OCI-LY7 (cell line): ENCODE results near the gene TRERF1. TPM values are rescaled to one million over a fixed set of nuclear protein-coding genes. Genes with fewer than 3 reads are reported as not detected.

ENCODE experiments used
- BruUV-seq: library from RNA; stranded (reverse); fragments of 400-500 nt; replicated peaks from 2 replicates; lab custom pipeline; 2021; lab: Mats Ljungman, UMichigan
- CTCF ChIA-PET: fragments of 300-600 bp; sonication (Branson Sonifier 250); formaldehyde crosslinking; loops from one replicate; lab custom pipeline; 2022; ENCODE audit warnings: antibody characterized with exemption; ENCODE audit not compliant: unreplicated experiment; lab: Charles Lee
- POLR2A ChIA-PET: fragments of 300-600 bp; sonication (Branson Sonifier 250); formaldehyde crosslinking; loops from one replicate; lab custom pipeline; 2022; ENCODE audit warnings: antibody characterized with exemption; lab: Charles Lee
- DNase-seq: peaks from one replicate; pipeline ENCODE4 v3.0.0-alpha.2; 2015; ENCODE audit warnings: low spot score
- H2AFZ ChIP-seq: fragments of 200-600 bp; sonication (generic), shearing (Covaris generic); 2 replicates; pipeline ENCODE4 v1.6.1; 2014; ENCODE audit warnings: mild to moderate bottlenecking, antibody characterized with exemption, low read length, moderate library complexity
- H3K27ac ChIP-seq: fragments of 200-600 bp; sonication (generic); 2 replicates; pipeline ENCODE4 v1.5.1; 2014; ENCODE audit warnings: mixed run types, low read depth, mild to moderate bottlenecking, moderate library complexity, low read length, inconsistent platforms; ENCODE audit not compliant: poor library complexity, severe bottlenecking
- H3K36me3 ChIP-seq: fragments of 200-600 bp; sonication (generic); 2 replicates; pipeline ENCODE4 v1.6.1; 2014; ENCODE audit warnings: mild to moderate bottlenecking, antibody characterized with exemption, low read length, moderate library complexity, mixed read lengths; ENCODE audit not compliant: insufficient read depth
- H3K4me1 ChIP-seq: fragments of 200-600 bp; sonication (generic); 2 replicates; pipeline ENCODE4 v1.5.1; 2014; ENCODE audit warnings: mild to moderate bottlenecking, low read length; ENCODE audit not compliant: insufficient read depth, poor library complexity, severe bottlenecking
- H3K4me2 ChIP-seq: fragments of 200-600 bp; sonication (generic); 2 replicates; pipeline ENCODE4 v1.6.1; 2014; ENCODE audit warnings: mild to moderate bottlenecking, low read length
- H3K4me3 ChIP-seq: fragments of 200-600 bp; sonication (generic); 2 replicates; pipeline ENCODE4 v1.5.1; 2014; ENCODE audit warnings: mild to moderate bottlenecking, low read depth, low read length; ENCODE audit not compliant: poor library complexity, severe bottlenecking
- H3K79me2 ChIP-seq: fragments of 200-600 bp; sonication (generic); 2 replicates; pipeline ENCODE4 v1.6.1; 2016; ENCODE audit warnings: low read depth, mild to moderate bottlenecking, low read length, moderate library complexity, mixed read lengths; ENCODE audit not compliant: insufficient read depth
- H3K9me2 ChIP-seq: fragments of 200-600 bp; sonication (generic); 2 replicates; pipeline ENCODE4 v1.6.1; 2016; ENCODE audit warnings: mild to moderate bottlenecking, low read length, mixed read lengths; ENCODE audit not compliant: insufficient read depth
- H3K9me3 ChIP-seq: fragments of 200-600 bp; sonication (generic); 2 replicates; pipeline ENCODE4 v1.6.1; 2014; ENCODE audit warnings: mild to moderate bottlenecking, mixed run types, low read length, mixed read lengths
- H4K20me1 ChIP-seq: fragments of 200-600 bp; sonication (generic); 2 replicates; pipeline ENCODE4 v1.6.1; 2014; ENCODE audit warnings: mild to moderate bottlenecking, antibody characterized with exemption, low read length, moderate library complexity, mixed read lengths; ENCODE audit not compliant: insufficient read depth
- CTCF ChIP-seq: fragments of 200-600 bp; sonication (generic); conservative IDR thresholded peaks from 2 replicates; pipeline ENCODE4 v1.5.1; 2014; ENCODE audit warnings: mild to moderate bottlenecking, antibody characterized with exemption, low read length, moderate library complexity, mixed read lengths
- EZH2phosphoT487 ChIP-seq: fragments of 200-600 bp; sonication (generic); IDR thresholded peaks from 2 replicates; pipeline ENCODE4 v1.6.1; 2018; ENCODE audit warnings: low read depth, borderline replicate concordance, mild to moderate bottlenecking, mixed run types, antibody characterized with exemption, low read length, moderate library complexity, mixed read lengths
- intact Hi-C: fragments of 100-400 bp; cut with micrococcal nuclease; formaldehyde crosslinking; loops from one replicate; pipeline ENCODE4 v1.10.0; 2022; ENCODE audit not compliant: unreplicated experiment
- total RNA-seq, 2 experiments: library from RNA; depleted of rRNA in 1 of 2; stranded (reverse); fragments of >200 nt in 1 of 2; shearing (Covaris generic) in 1 of 2; gene quantifications; 2 replicates each; pipeline ENCODE4 v1.2.3, GENCODE V29; 2014 to 2022

The TRERF1 gene
- total RNA-seq, 2 experiments from 2014 or later = 5.7 to 12.9 TPM

GRCh38 chr6:42363926-42364849 is 87.5 kb downstream of the TRERF1 start:
- Histone ChIP-seq H3K9me2 (no peaks in the 10 kb centered on the region), H3K27ac (no peak overlapping the region), H3K4me3 (no peak overlapping the region), H2AFZ (no peak overlapping the region), H4K20me1 (no peaks in the 10 kb centered on the region), H3K79me2 (no peaks in the 10 kb centered on the region), H3K36me3 (no peaks in the 10 kb centered on the region), H3K4me2 (no peak overlapping the region), H3K4me1 (peaks cover 33% of the 10 kb centered on the region), H3K9me3 (no peaks in the 10 kb centered on the region)
- ChIA-PET POLR2A (interaction anchor here (0.6 kb wide), 1 partner anchor 950 kb away, joined by 3 read pairs; no protein-coding TSS in a partner anchor), CTCF (no interaction called here)
- DNase-seq = no peak
- intact Hi-C loops = no loop called here
- no TSS peak for BruUV-seq
- no peak for TF ChIP-seq CTCF
- TF ChIP-seq EZH2phosphoT487 = no peak

GRCh38 chr6:42361036-42361435 is 90.7 kb downstream of the TRERF1 start:
- POLR2A ChIA-PET = no interaction called here
- H3K36me3 ChIP-seq = no peaks in the 10 kb centered on the region
- H3K79me2 ChIP-seq = no peaks in the 10 kb centered on the region
- no peak for TF ChIP-seq EZH2phosphoT487
- no peak for TF ChIP-seq CTCF
- no peaks in the 10 kb centered on the region for H3K9me2 ChIP-seq
- no TSS peak for BruUV-seq
- H3K4me2 ChIP-seq = no peak overlapping the region
- no peaks in the 10 kb centered on the region for H4K20me1 ChIP-seq
- no peaks in the 10 kb centered on the region for H3K9me3 ChIP-seq
- H3K4me3 ChIP-seq = no peak overlapping the region
- H3K27ac ChIP-seq = no peak overlapping the region
- peaks cover 2% of the 10 kb centered on the region for H3K4me1 ChIP-seq
- intact Hi-C loops = no loop called here
- DNase-seq = no peak
- H2AFZ ChIP-seq = no peak overlapping the region
- CTCF ChIA-PET = no interaction called here

- no peak overlapping the region for H3K27ac ChIP-seq
- no peaks in the 10 kb centered on the region for H3K9me2 ChIP-seq
- POLR2A ChIA-PET = interaction anchor here (0.7 kb wide), 1 partner anchor 169 kb away, joined by 3 read pairs; no protein-coding TSS in a partner anchor
- TF ChIP-seq EZH2phosphoT487 (no peak), CTCF (no peak)
- H3K36me3 ChIP-seq = no peaks in the 10 kb centered on the region
- H2AFZ ChIP-seq = no peak overlapping the region
- no peak for DNase-seq
- no peaks in the 10 kb centered on the region for H3K9me3 ChIP-seq
- BruUV-seq = no TSS peak
- no peak overlapping the region for H3K4me2 ChIP-seq
- no peaks in the 10 kb centered on the region for H3K4me1 ChIP-seq
- H4K20me1 ChIP-seq = no peaks in the 10 kb centered on the region
- CTCF ChIA-PET = no interaction called here
- no peak overlapping the region for H3K4me3 ChIP-seq
- intact Hi-C loops = no loop called here
- H3K79me2 ChIP-seq = no peaks in the 10 kb centered on the region
Measured at GRCh38 chr6:42359021-42359420, 92.7 kb downstream of the TRERF1 start.
